Neural cell (in vitro differentiated cells): Measurements from ENCODE around the gene ROR1. TPM values are rescaled to one million over a fixed set of nuclear protein-coding genes. Genes with fewer than 3 reads are reported as not detected.

Experiments used
- H2AFZ ChIP-seq: fragments of 200-600, 300-800 bp; sonication (generic), shearing (Covaris generic); 2 replicates; pipeline ENCODE4 v1.6.0; 2014; ENCODE audit warnings: low read depth, mild to moderate bottlenecking, antibody characterized with exemption, low read length, moderate library complexity
- H3F3A ChIP-seq: fragments of 200-600 bp; shearing (Covaris generic); 2 replicates; pipeline ENCODE4 v1.6.1; 2016; ENCODE audit warnings: mild to moderate bottlenecking, moderate library complexity, mixed read lengths, antibody characterized with exemption, low read length; ENCODE audit not compliant: insufficient read depth, poor library complexity, severe bottlenecking
- H3K27ac ChIP-seq: fragments of 200-600, 300-800 bp; sonication (generic), shearing (Covaris generic); 2 replicates; pipeline ENCODE4 v1.5.1; 2014; ENCODE audit warnings: mild to moderate bottlenecking, low read length, moderate library complexity
- H3K27me3 ChIP-seq: fragments of 300-800, 200-600 bp; sonication (generic), shearing (Covaris generic); 2 replicates; pipeline ENCODE4 v1.6.0; 2014; ENCODE audit warnings: mild to moderate bottlenecking, low read depth, low read length, moderate library complexity; ENCODE audit not compliant: insufficient read depth
- H3K36me3 ChIP-seq: fragments of 300-800, 200-600 bp; sonication (generic), shearing (Covaris generic); 2 replicates; pipeline ENCODE4 v1.5.1; 2014; ENCODE audit warnings: mild to moderate bottlenecking, antibody characterized with exemption, low read length, moderate library complexity; ENCODE audit not compliant: insufficient read depth
- H3K4me2 ChIP-seq: fragments of 300-800, 200-600 bp; sonication (generic), shearing (Covaris generic); 2 replicates; pipeline ENCODE4 v1.6.0; 2014; ENCODE audit warnings: mild to moderate bottlenecking, low read length
- H3K4me3 ChIP-seq: fragments of 300-800, 200-600 bp; sonication (generic), shearing (Covaris generic); 2 replicates; pipeline ENCODE4 v1.5.1; 2014; ENCODE audit warnings: mild to moderate bottlenecking, low read length, moderate library complexity
- H3K79me2 ChIP-seq: fragments of 200-600 bp; shearing (Covaris generic); replicated peaks from 2 replicates; pipeline ENCODE4 v1.6.0; 2014; ENCODE audit warnings: mild to moderate bottlenecking, low read length, moderate library complexity; ENCODE audit not compliant: insufficient read depth
- H3K9ac ChIP-seq: fragments of 300-800, 200-600 bp; sonication (generic), shearing (Covaris generic); 2 replicates; pipeline ENCODE4 v1.6.1; 2016; ENCODE audit warnings: mild to moderate bottlenecking, low read length, mixed read lengths
- H3K9me2 ChIP-seq: fragments of 200-600 bp; shearing (Covaris generic); 2 replicates; pipeline ENCODE4 v1.6.1; 2016; ENCODE audit warnings: mild to moderate bottlenecking, low read length, mixed read lengths; ENCODE audit not compliant: insufficient read depth
- H3K9me3 ChIP-seq: fragments of 200-600, 300-800 bp; sonication (generic), shearing (Covaris generic); 2 replicates; pipeline ENCODE4 v1.6.1; 2016; ENCODE audit warnings: mild to moderate bottlenecking, mixed run types, low read length, moderate library complexity, mixed read lengths
- H4K20me1 ChIP-seq: fragments of 200-600 bp; shearing (Covaris generic); 2 replicates; pipeline ENCODE4 v1.6.1; 2016; ENCODE audit warnings: mild to moderate bottlenecking, mixed run types; ENCODE audit not compliant: insufficient read depth
- EP300 ChIP-seq: fragments of 450-650 bp; conservative IDR thresholded peaks from 2 replicates; pipeline ENCODE4 v1.6.1; 2014; ENCODE audit warnings: antibody characterized with exemption, mild to moderate bottlenecking, moderate library complexity; ENCODE audit not compliant: poor library complexity, severe bottlenecking
- EZH2 ChIP-seq: fragments of 200-600, 300-800 bp; shearing (Covaris generic), sonication (generic); IDR thresholded peaks from 2 replicates; pipeline ENCODE4 v1.6.1; 2014; ENCODE audit warnings: antibody characterized with exemption, low read length, borderline replicate concordance, mild to moderate bottlenecking; ENCODE audit not compliant: insufficient read depth, poor library complexity, severe bottlenecking
- MXI1 ChIP-seq: fragments of 450-650 bp; conservative IDR thresholded peaks from 2 replicates; pipeline ENCODE4 v1.6.1; 2014; ENCODE audit warnings: antibody characterized with exemption, mild to moderate bottlenecking; ENCODE audit not compliant: poor library complexity, severe bottlenecking
- POLR2AphosphoS5 ChIP-seq: IDR thresholded peaks from 2 replicates; pipeline ENCODE4 v1.6.1; 2012
- RAD21 ChIP-seq: fragments of 450-650 bp; conservative IDR thresholded peaks from 2 replicates; pipeline ENCODE4 v1.6.1; 2014; ENCODE audit warnings: antibody characterized with exemption, mild to moderate bottlenecking, moderate library complexity
- SMC3 ChIP-seq: fragments of 450-650 bp; conservative IDR thresholded peaks from 2 replicates; pipeline ENCODE4 v1.6.1; 2014; ENCODE audit warnings: antibody characterized with exemption, mild to moderate bottlenecking, moderate library complexity; ENCODE audit not compliant: poor library complexity
- TAF1 ChIP-seq: IDR thresholded peaks from 2 replicates; pipeline ENCODE4 v1.6.1; 2012; ENCODE audit warnings: low read depth
- polyA plus RNA-seq: library from polyadenylated mRNA; depleted of rRNA; stranded (reverse); fragments of >200 nt; gene quantifications from 2 replicates; pipeline ENCODE4 v1.2.3, GENCODE V29; 2014
- TF ChIP-seq, protein P1 (sequence below): fragments of 450-650 bp; IDR thresholded peaks from 2 replicates; pipeline ENCODE4 v1.5.1; 2014; ENCODE audit warnings: antibody characterized with exemption, mild to moderate bottlenecking, moderate library complexity; ENCODE audit not compliant: poor library complexity, severe bottlenecking
- TF ChIP-seq, protein P2 (sequence below): IDR thresholded peaks from 2 replicates; pipeline ENCODE4 v1.6.1; 2012; ENCODE audit warnings: borderline replicate concordance

ROR1 gene
- polyA plus RNA-seq, 1 donor from 2014 or later = 0.27 TPM

DNA sequence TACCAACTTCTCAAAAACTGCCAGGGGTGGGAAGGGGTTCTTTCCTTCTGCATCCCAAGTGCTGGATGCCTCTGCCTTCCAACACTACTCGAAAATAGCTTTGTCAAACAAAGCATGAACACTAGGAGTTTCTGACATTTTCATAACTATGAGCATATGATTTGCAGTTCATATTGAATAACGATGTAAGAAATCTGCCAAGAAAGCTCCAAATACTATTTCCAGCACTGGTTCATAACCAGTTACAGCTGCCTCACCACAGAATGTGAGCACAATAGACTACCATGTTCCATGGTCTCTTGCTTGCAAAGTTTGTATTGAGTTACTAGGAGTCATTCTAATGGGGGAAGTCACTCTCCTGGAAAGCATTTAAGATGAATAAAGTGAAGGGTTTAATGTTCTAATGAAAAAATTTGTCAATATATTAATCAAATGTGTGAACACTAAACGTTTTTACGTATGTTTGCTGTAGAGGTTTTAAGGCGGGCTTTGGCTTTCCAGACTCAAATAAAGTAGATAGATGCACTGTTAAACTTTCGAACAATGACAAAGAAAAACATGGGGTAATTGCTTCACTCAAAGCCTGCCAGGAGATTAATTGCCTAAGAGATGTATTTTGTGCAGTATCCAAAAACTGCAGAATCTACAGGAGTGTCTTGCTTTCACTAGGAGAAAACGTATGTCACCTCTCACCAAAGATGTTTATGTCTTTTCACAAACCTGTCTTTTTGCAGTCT lies 351.1 kb downstream of the ROR1 start:
- H3K4me2 ChIP-seq = no peak overlapping the region

DNA sequence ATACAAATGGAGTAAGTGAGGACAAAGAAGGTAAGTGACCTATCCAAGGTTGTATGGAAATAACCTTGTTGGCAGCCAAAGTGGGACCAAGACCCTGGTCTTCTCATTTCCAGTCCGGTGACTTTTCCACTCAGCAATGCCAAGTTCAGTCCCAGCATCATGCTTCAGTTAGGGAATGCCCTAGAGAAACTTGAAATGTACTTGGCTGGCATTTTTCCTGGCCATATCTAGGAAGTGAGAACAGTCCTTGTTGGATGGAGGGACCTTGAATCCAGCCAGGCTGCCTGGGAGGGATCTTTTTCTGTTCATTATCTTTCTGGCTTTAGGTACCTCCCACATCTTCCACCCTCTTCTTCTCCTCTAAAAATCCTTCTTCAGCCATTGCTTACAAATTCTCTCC lies 352.8 kb downstream of the ROR1 start:
- Histone ChIP-seq H3K9ac (no peak overlapping the region), H3K4me3 (no peak overlapping the region), H3K4me2 (no peak overlapping the region), H3K9me2 (no peaks in the 10 kb centered on the region), H3K9me3 (no peaks in the 10 kb centered on the region), H4K20me1 (no peaks in the 10 kb centered on the region), H3K79me2 (no peaks in the 10 kb centered on the region), H3K36me3 (no peaks in the 10 kb centered on the region), H3K27me3 (no peaks in the 10 kb centered on the region), H3K27ac (no peak overlapping the region), H2AFZ (no peak overlapping the region), H3F3A (no peaks in the 10 kb centered on the region)
- TF ChIP-seq EZH2 = no peak
- TF ChIP-seq, protein P1, sequence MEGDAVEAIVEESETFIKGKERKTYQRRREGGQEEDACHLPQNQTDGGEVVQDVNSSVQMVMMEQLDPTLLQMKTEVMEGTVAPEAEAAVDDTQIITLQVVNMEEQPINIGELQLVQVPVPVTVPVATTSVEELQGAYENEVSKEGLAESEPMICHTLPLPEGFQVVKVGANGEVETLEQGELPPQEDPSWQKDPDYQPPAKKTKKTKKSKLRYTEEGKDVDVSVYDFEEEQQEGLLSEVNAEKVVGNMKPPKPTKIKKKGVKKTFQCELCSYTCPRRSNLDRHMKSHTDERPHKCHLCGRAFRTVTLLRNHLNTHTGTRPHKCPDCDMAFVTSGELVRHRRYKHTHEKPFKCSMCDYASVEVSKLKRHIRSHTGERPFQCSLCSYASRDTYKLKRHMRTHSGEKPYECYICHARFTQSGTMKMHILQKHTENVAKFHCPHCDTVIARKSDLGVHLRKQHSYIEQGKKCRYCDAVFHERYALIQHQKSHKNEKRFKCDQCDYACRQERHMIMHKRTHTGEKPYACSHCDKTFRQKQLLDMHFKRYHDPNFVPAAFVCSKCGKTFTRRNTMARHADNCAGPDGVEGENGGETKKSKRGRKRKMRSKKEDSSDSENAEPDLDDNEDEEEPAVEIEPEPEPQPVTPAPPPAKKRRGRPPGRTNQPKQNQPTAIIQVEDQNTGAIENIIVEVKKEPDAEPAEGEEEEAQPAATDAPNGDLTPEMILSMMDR = no peak
- no peak for TF ChIP-seq POLR2AphosphoS5
- TF ChIP-seq TAF1 = no peak
- no peak for TF ChIP-seq SMC3
- TF ChIP-seq, protein P2, sequence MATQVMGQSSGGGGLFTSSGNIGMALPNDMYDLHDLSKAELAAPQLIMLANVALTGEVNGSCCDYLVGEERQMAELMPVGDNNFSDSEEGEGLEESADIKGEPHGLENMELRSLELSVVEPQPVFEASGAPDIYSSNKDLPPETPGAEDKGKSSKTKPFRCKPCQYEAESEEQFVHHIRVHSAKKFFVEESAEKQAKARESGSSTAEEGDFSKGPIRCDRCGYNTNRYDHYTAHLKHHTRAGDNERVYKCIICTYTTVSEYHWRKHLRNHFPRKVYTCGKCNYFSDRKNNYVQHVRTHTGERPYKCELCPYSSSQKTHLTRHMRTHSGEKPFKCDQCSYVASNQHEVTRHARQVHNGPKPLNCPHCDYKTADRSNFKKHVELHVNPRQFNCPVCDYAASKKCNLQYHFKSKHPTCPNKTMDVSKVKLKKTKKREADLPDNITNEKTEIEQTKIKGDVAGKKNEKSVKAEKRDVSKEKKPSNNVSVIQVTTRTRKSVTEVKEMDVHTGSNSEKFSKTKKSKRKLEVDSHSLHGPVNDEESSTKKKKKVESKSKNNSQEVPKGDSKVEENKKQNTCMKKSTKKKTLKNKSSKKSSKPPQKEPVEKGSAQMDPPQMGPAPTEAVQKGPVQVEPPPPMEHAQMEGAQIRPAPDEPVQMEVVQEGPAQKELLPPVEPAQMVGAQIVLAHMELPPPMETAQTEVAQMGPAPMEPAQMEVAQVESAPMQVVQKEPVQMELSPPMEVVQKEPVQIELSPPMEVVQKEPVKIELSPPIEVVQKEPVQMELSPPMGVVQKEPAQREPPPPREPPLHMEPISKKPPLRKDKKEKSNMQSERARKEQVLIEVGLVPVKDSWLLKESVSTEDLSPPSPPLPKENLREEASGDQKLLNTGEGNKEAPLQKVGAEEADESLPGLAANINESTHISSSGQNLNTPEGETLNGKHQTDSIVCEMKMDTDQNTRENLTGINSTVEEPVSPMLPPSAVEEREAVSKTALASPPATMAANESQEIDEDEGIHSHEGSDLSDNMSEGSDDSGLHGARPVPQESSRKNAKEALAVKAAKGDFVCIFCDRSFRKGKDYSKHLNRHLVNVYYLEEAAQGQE = no peak
- no peak for TF ChIP-seq MXI1
- TF ChIP-seq RAD21 = no peak
- TF ChIP-seq EP300 = no peak

More for the DNA sequence above, 351.1 kb downstream of the ROR1 start:
- no peaks in the 10 kb centered on the region for H4K20me1 ChIP-seq
- no peaks in the 10 kb centered on the region for H3K27me3 ChIP-seq
- no peaks in the 10 kb centered on the region for H3F3A ChIP-seq
- H3K4me3 ChIP-seq = no peak overlapping the region
- no peaks in the 10 kb centered on the region for H3K79me2 ChIP-seq
- no peaks in the 10 kb centered on the region for H3K36me3 ChIP-seq
- no peak overlapping the region for H3K9ac ChIP-seq
- H2AFZ ChIP-seq = no peak overlapping the region
- TF ChIP-seq, protein P2 = no peak
- TF ChIP-seq RAD21 (no peak), EZH2 (no peak), TAF1 (no peak), MXI1 (no peak), EP300 (no peak), SMC3 (no peak), POLR2AphosphoS5 (no peak)
- TF ChIP-seq, protein P1 = no peak
- H3K9me2 ChIP-seq = no peaks in the 10 kb centered on the region
- no peak overlapping the region for H3K27ac ChIP-seq
- H3K9me3 ChIP-seq = no peaks in the 10 kb centered on the region
